CD4-positive, CD25-positive, alpha-beta regulatory T cell (primary cell): ENCODE results near the gene EXOC6. TPM values are rescaled to one million over a fixed set of nuclear protein-coding genes. Genes with fewer than 3 reads are reported as not detected.

Experiments
- ATAC-seq, 2 donors: fragments of 150-1000 bp; cut with Tn5 transposase; one replicate each; pipeline ENCODE4 v1.10.0; 2021; ENCODE audit warnings: low read depth in 2 of 2, moderate number of reproducible peaks in 2 of 2, moderate library complexity in 1 of 2
- DNase-seq, 3 donors: peaks; one replicate each; pipeline versions ENCODE4 v3.0.0 to v3.0.0-alpha.2; 2012 to 2022; ENCODE audit warnings: mixed read lengths in 1 of 3
- H3K27ac ChIP-seq: one replicate; pipeline ENCODE4 v1.7.0; 2013; ENCODE audit warnings: mild to moderate bottlenecking, low read length; ENCODE audit not compliant: insufficient read depth, poor library complexity, severe bottlenecking
- H3K27me3 ChIP-seq: one replicate; pipeline ENCODE4 v1.7.0; 2013; ENCODE audit warnings: low read length; ENCODE audit not compliant: control insufficient read depth, insufficient read depth
- H3K36me3 ChIP-seq: one replicate; pipeline ENCODE4 v1.7.0; 2013; ENCODE audit warnings: mild to moderate bottlenecking, low read length, moderate library complexity; ENCODE audit not compliant: control insufficient read depth, insufficient read depth
- H3K4me1 ChIP-seq: 2 replicates; pipeline ENCODE4 v1.7.0; 2013; ENCODE audit warnings: mild to moderate bottlenecking, low read length; ENCODE audit not compliant: insufficient read depth, control insufficient read depth, poor library complexity, severe bottlenecking
- H3K4me3 ChIP-seq: one replicate; pipeline ENCODE4 v1.7.0; 2013; ENCODE audit warnings: low read depth, mild to moderate bottlenecking, low read length, moderate library complexity
- H3K9me3 ChIP-seq, 2 experiments: 1 replicate in 1 of 2; 2 replicates in 1 of 2; pipeline ENCODE4 v1.7.0; 2013; ENCODE audit warnings: low read length in 2 of 2, mild to moderate bottlenecking in 1 of 2, moderate library complexity in 1 of 2; ENCODE audit not compliant: control insufficient read depth in 2 of 2
- H3K27ac Mint-ChIP-seq, 3 donors: one replicate each; pipeline ENCODE4 v1.8.0; 2020 to 2022; ENCODE audit warnings: mild to moderate bottlenecking in 3 of 3, mixed read lengths in 3 of 3, moderate library complexity in 2 of 3
- H3K27me3 Mint-ChIP-seq: one replicate; pipeline ENCODE4 v1.8.0; 2022; ENCODE audit warnings: mild to moderate bottlenecking, mixed read lengths
- H3K36me3 Mint-ChIP-seq: one replicate; pipeline ENCODE4 v1.8.0; 2020; ENCODE audit warnings: mixed read lengths
- H3K4me1 Mint-ChIP-seq, 4 donors: one replicate each; pipeline ENCODE4 v1.8.0; 2020 to 2022; ENCODE audit warnings: mixed read lengths in 4 of 4, mild to moderate bottlenecking in 1 of 4
- H3K4me3 Mint-ChIP-seq, 4 donors: one replicate each; pipeline ENCODE4 v1.8.0; 2020 to 2022; ENCODE audit warnings: mild to moderate bottlenecking in 4 of 4, mixed read lengths in 4 of 4, moderate library complexity in 3 of 4
- H3K9me3 Mint-ChIP-seq, 7 donors: one replicate each; pipeline ENCODE4 v1.8.0; 2020 to 2022; ENCODE audit warnings: mixed read lengths in 7 of 7, mild to moderate bottlenecking in 3 of 7, moderate library complexity in 2 of 7
- polyA plus RNA-seq, 4 donors: library from polyadenylated mRNA; unstranded; fragments of 300-500 nt; fragmentation: Illumina TruSeq; gene quantifications; one replicate each; pipeline ENCODE4 v1.2.3, GENCODE V29; 2021
- total RNA-seq: library from RNA; stranded (reverse); gene quantifications from one replicate; pipeline ENCODE4 v1.2.3, GENCODE V29; 2022

EXOC6 gene
- total and polyA plus RNA-seq, 5 donors from 2014 or later, result 7.5 to 16.9 (median 10.0) TPM

DNA sequence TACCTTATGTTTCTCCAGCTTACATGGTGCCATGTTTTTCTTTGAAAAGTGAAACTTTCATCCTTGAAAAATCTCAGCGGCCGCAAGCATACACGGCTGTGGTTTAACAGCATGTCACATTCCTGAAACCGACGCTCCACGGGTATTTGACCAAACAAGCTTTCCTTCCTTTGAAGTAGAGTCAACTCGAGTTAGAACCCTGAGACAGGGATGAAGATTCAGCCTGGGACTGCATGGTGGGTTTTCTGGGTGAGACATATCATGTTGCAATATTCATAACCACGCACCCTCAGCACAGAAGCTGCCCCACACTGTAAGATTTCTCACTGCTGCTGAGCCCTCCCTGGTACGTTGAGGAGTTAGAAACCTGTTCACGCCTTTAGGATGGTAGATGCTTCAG, 233.5 kb downstream of the EXOC6 start:
- Mint-ChIP-seq H3K9me3 (peaks cover 0 to 2% (median 0%) of the 10 kb centered on the region in 7 donors), H3K36me3 (no peaks in the 10 kb centered on the region), H3K4me3 (no peak overlapping the region), H3K27me3 (peaks cover 51% of the 10 kb centered on the region), H3K4me1 (peaks cover 0 to 7% (median 2%) of the 10 kb centered on the region in 4 donors), H3K27ac (no peak overlapping the region)
- no peak overlapping the region for H3K4me3 ChIP-seq
- no peak for ATAC-seq
- H3K27me3 ChIP-seq, result peaks cover 10% of the 10 kb centered on the region
- H3K9me3 ChIP-seq, result no peaks in the 10 kb centered on the region
- peaks cover 4% of the 10 kb centered on the region for H3K4me1 ChIP-seq
- H3K27ac ChIP-seq, result no peak overlapping the region
- no peaks in the 10 kb centered on the region for H3K36me3 ChIP-seq
- no peak for DNase-seq

DNA sequence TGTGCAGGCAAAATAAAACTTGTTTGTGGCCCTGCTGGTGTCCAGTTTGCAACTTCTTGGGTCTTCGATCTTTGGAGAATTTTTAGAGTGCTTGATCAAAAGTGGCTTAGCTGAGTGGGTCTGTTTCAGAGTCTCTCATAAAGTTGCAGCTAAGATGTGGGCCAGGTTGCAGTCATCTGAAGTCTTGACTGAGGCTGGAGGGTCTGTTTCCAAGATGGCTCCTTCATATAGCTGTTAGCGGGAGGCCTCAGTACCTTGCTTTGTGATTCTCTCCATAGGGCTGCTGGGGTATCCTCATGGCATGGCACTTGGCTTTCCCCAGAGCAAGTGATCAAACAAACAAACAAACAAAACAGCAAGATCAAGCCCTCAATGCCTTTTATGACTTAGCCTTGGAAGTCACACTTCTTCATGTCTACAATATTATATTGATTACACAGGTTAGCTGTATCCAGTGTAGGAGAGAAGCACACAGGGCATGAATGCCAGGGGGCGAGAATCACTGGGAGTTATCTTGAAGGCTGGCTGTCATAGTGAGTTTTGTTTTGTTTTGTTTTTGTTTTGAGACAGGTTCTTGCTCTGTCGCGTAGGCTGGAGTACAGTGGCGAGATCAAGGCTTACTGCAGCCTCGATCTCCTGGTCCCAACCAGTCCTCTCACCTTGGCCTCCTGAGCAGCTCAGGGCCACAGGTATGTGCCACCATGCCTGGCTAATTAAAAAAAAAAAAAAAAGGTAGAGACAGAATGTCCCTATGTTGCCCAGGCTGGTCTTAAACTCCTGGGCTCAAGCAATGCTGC, 235.6 kb downstream of the EXOC6 start:
- Mint-ChIP-seq H3K4me3 (no peak overlapping the region), H3K9me3 (peaks cover 0 to 2% (median 0%) of the 10 kb centered on the region in 7 donors), H3K27ac (no peak overlapping the region), H3K36me3 (no peaks in the 10 kb centered on the region), H3K27me3 (peaks cover 37% of the 10 kb centered on the region), H3K4me1 (peaks cover 0 to 7% (median 2%) of the 10 kb centered on the region in 4 donors)
- H3K27ac ChIP-seq, result no peak overlapping the region
- H3K27me3 ChIP-seq, result no peaks in the 10 kb centered on the region
- ATAC-seq (no peak), DNase-seq (no peak)
- no peak overlapping the region for H3K4me3 ChIP-seq
- H3K4me1 ChIP-seq, result peaks cover 4% of the 10 kb centered on the region
- H3K9me3 ChIP-seq, result no peaks in the 10 kb centered on the region
- no peaks in the 10 kb centered on the region for H3K36me3 ChIP-seq

DNA sequence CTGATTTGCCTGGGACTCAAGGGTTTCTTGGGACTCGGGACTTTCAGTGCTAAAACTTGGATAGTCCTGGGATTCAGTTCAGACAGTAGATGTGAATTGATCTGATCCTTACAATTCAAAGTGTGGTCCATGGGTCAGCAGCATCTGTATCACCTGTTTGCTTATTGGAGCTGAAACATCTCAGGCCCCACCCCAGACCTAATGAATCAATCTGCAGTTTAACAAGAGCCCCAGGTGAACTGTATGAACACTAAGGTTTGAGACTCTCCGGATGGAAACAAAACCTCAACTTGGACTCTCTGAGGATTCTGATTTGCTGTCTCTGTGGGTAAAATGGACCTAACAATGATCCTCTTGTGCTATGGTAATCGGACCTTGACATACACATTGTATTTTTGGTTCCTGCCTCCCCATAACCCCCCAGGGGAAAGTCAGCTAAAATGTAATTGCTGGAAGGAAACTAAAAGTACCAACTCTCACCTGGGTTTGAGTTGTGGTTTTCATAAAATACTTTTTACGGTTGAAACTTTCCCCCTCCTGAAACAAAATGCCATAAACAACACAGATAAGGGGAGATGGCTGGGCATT, 237.0 kb downstream of the EXOC6 start:
- peaks cover 0 to 1% (median 0%) of the 10 kb centered on the region in 7 donors for H3K9me3 Mint-ChIP-seq
- Histone ChIP-seq H3K36me3 (no peaks in the 10 kb centered on the region), H3K4me1 (no peaks in the 10 kb centered on the region), H3K9me3 (no peaks in the 10 kb centered on the region), H3K27ac (no peak overlapping the region), H3K27me3 (no peaks in the 10 kb centered on the region), H3K4me3 (no peak overlapping the region)
- no peak overlapping the region for H3K4me3 Mint-ChIP-seq
- no peak for ATAC-seq
- no peaks in the 10 kb centered on the region for H3K36me3 Mint-ChIP-seq
- no peak overlapping the region for H3K27ac Mint-ChIP-seq
- H3K27me3 Mint-ChIP-seq, result peaks cover 23% of the 10 kb centered on the region
- no peak for DNase-seq
- peaks cover 0 to 3% (median 0%) of the 10 kb centered on the region in 4 donors for H3K4me1 Mint-ChIP-seq

- ATAC-seq (no peak), DNase-seq (no peak)
- H3K27me3 ChIP-seq, result no peaks in the 10 kb centered on the region
- H3K36me3 ChIP-seq, result no peaks in the 10 kb centered on the region
- no peak overlapping the region for H3K27ac ChIP-seq
- Mint-ChIP-seq H3K27me3 (peaks cover 15% of the 10 kb centered on the region), H3K4me1 (no peaks in the 10 kb centered on the region), H3K4me3 (no peak overlapping the region), H3K36me3 (no peaks in the 10 kb centered on the region), H3K27ac (no peak overlapping the region), H3K9me3 (peaks cover 0 to 1% (median 0%) of the 10 kb centered on the region in 7 donors)
- no peak overlapping the region for H3K4me3 ChIP-seq
- no peaks in the 10 kb centered on the region for H3K4me1 ChIP-seq
- H3K9me3 ChIP-seq, result no peaks in the 10 kb centered on the region
Measured at GRCh38 chr10:93086289-93086688, 238.0 kb downstream of the EXOC6 start.

DNA sequence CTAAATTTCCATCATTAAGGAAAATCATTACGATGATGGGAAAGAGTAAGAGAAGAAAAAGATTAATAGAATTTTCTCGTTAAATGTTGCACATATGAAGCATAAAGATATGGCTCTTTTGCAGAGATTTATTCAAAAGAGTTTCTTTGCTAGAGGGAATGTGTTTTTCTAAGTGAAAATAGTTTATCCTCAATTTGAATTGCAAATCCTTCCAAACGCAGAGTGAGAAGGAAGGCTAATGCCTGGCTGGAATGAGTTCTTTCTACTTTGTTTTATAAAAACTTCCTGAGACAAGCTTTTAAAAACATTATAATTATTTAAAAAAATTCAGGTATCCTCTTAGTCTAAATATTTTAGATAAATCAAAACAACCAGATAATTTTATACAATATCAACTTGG, 239.5 kb downstream of the EXOC6 start:
- Mint-ChIP-seq H3K27ac (no peak overlapping the region), H3K9me3 (peaks cover 0 to 1% (median 0%) of the 10 kb centered on the region in 7 donors), H3K27me3 (peaks cover 4% of the 10 kb centered on the region), H3K36me3 (no peaks in the 10 kb centered on the region), H3K4me1 (no peaks in the 10 kb centered on the region), H3K4me3 (no peak overlapping the region)
- Histone ChIP-seq H3K4me3 (no peak overlapping the region), H3K9me3 (no peaks in the 10 kb centered on the region), H3K36me3 (no peaks in the 10 kb centered on the region), H3K27ac (no peak overlapping the region), H3K4me1 (no peaks in the 10 kb centered on the region), H3K27me3 (no peaks in the 10 kb centered on the region)
- no peak for ATAC-seq
- DNase-seq, result no peak

DNA sequence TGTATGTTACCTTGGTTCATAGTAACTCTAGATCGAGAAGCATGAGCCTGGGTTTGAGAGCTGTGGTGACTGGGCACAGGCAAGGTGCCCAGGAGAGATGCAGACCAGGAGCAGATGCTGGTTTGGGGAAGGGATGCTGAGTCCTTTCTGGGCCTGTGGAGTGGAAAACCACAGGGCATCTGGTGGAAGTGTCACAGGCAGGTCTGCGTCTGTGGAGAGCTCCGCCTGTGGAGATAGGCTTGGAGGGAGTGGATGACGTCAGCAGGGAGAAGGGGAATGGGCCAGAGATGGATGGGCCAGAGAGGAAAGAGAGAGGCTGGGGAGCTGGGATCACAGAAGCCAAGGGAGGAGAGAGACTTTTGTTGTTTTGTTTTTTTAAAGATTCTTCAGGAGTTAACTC, 240.1 kb downstream of the EXOC6 start:
- no peaks in the 10 kb centered on the region for H3K36me3 ChIP-seq
- ATAC-seq (no peak), DNase-seq (no peak)
- no peaks in the 10 kb centered on the region for H3K36me3 Mint-ChIP-seq
- no peak overlapping the region for H3K4me3 Mint-ChIP-seq
- no peaks in the 10 kb centered on the region for H3K9me3 ChIP-seq
- H3K4me1 Mint-ChIP-seq, result no peaks in the 10 kb centered on the region
- peaks cover 0 to 1% (median 0%) of the 10 kb centered on the region in 7 donors for H3K9me3 Mint-ChIP-seq
- no peaks in the 10 kb centered on the region for H3K4me1 ChIP-seq
- H3K4me3 ChIP-seq, result no peak overlapping the region
- H3K27me3 ChIP-seq, result no peaks in the 10 kb centered on the region
- no peaks in the 10 kb centered on the region for H3K27me3 Mint-ChIP-seq
- no peak overlapping the region for H3K27ac Mint-ChIP-seq
- no peak overlapping the region for H3K27ac ChIP-seq

GRCh38 chr10:93090619-93091018, 242.3 kb downstream of the EXOC6 start:
- no peaks in the 10 kb centered on the region for H3K36me3 Mint-ChIP-seq
- Histone ChIP-seq H3K9me3 (no peaks in the 10 kb centered on the region), H3K27ac (no peak overlapping the region), H3K4me3 (no peak overlapping the region), H3K4me1 (no peaks in the 10 kb centered on the region), H3K36me3 (no peaks in the 10 kb centered on the region), H3K27me3 (no peaks in the 10 kb centered on the region)
- H3K4me1 Mint-ChIP-seq, result no peaks in the 10 kb centered on the region
- no peak overlapping the region for H3K27ac Mint-ChIP-seq
- DNase-seq (no peak), ATAC-seq (no peak)
- H3K4me3 Mint-ChIP-seq, result no peak overlapping the region
- peaks cover 0 to 1% (median 0%) of the 10 kb centered on the region in 7 donors for H3K9me3 Mint-ChIP-seq
- no peaks in the 10 kb centered on the region for H3K27me3 Mint-ChIP-seq

- Histone ChIP-seq H3K27me3 (no peaks in the 10 kb centered on the region), H3K27ac (no peak overlapping the region), H3K36me3 (no peaks in the 10 kb centered on the region), H3K4me1 (no peaks in the 10 kb centered on the region), H3K4me3 (no peak overlapping the region), H3K9me3 (no peaks in the 10 kb centered on the region)
- H3K27me3 Mint-ChIP-seq, result no peaks in the 10 kb centered on the region
- no peak overlapping the region for H3K27ac Mint-ChIP-seq
- no peak overlapping the region for H3K4me3 Mint-ChIP-seq
- ATAC-seq, result no peak
- no peaks in the 10 kb centered on the region for H3K36me3 Mint-ChIP-seq
- H3K9me3 Mint-ChIP-seq, result peaks cover 0 to 1% (median 0%) of the 10 kb centered on the region in 7 donors
- no peak for DNase-seq
- H3K4me1 Mint-ChIP-seq, result no peaks in the 10 kb centered on the region
Measured at GRCh38 chr10:93091960-93092359, 243.6 kb downstream of the EXOC6 start.
